ENCODE data around the gene VPS36. TPM values are rescaled to one million over a fixed set of nuclear protein-coding genes. Genes with fewer than 3 reads are reported as not detected.

VPS36 gene
- 10 to 100 TPM; 31.6 to 34.4 TPM for total RNA-seq

GRCh38 chr13:52450012-52450792 is at the start of gene VPS36:
Gene VPS36 (minus strand): TSS chr13:52450634. CDS start chr13:52450594, 40 bp downstream.

GRCh38 chr13:52454820-52455676 is 4.6 kb upstream of the VPS36 start, which contains the start of gene CKAP2:
Gene CKAP2 (plus strand): TSS chr13:52455478. CDS start chr13:52455557, 79 bp downstream.

GRCh38 chr13:52405767-52406494 is 44.5 kb downstream of the VPS36 start, which contains the start of gene THSD1:
Gene THSD1 (minus strand): TSS chr13:52406172. CDS start chr13:52402600, 3,572 bp downstream.

Small RNA genes lying within 50 kb of the gene (small RNA-seq; reads per million reads assigned to genes)
- 0 to 0.04 reads per million in 2 donors for gene RNY4P24

Other genes starting within 250 kb of the VPS36 start
- gene THSD1, start 44.5 kb downstream of the VPS36 start, total RNA-seq = under 1 TPM; 0.67 to 0.69 TPM
- gene CKAP2, start 4.8 kb upstream of the VPS36 start, total RNA-seq = 10 to 100 TPM; 30.6 to 43.6 TPM
- 1 to 10 TPM; 1.3 to 1.4 TPM for gene HNRNPA1L2, start 191.8 kb upstream of the VPS36 start, total RNA-seq
- 10 to 100 TPM; 17.9 to 25.3 TPM for gene SUGT1, start 202.2 kb upstream of the VPS36 start, total RNA-seq